DMS53 treated with DMSO at 0.1 percent for 48 hours (cell line): ENCODE data around the gene ELF1.
A peak's percentile ranks its signal among the peaks of the same experiment; 100 is the strongest.

ENCODE experiments used
- DNase-seq: peaks from one replicate; lab custom pipeline; 2025; ENCODE audit not compliant: unreplicated experiment; lab: John Stamatoyannopoulos, UW

Gene ELF1

GRCh38 chr13:41006978-41007743, 12.0 kb downstream of the ELF1 start:
- DNase-seq = no peak

DNA sequence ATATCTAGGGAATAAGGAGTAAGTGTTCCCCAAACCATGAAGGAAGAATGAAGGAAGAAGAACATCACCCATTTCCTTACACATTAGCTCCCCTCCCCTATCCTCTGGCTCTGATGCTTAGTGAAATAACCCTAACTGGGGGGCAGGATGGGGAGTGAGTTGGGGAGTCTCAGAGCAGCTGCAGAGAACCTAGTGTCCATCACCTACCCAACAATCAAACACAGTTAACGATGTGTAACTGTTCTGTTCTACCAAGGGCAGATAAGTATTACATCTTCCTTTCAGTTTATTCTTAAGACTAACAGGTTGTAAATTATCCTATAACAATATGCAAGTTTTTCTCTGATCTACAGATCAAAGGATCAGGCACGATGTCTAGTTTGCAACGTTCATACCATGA, 12.8 kb downstream of the ELF1 start:
- DNase-seq = no peak

GRCh38 chr13:41005704-41006103, 13.4 kb downstream of the ELF1 start:
- no peak for DNase-seq

- no peak for DNase-seq
Observed at GRCh38 chr13:41004875-41005693, 14.0 kb downstream of the ELF1 start.

DNA sequence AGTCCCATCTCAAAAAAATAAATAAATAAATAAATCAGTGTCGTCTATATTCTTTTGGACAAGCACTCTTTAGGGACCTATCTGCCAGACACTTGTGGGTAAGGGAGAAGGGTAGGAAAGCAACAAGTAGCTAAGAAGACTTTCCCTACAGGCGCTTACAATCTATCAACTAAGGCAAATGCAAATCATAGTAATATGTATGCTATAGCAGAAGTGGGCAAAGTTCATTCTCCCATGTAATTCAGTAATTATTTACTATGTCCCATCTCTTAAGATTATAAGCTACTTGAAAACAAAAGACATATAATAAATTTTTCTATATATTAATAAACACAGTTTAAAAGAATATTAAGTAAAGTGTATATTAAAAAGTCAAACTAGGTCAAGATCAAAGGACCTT, 16.5 kb downstream of the ELF1 start:
- no peak for DNase-seq

GRCh38 chr13:41001695-41002094, 17.4 kb downstream of the ELF1 start:
- no peak for DNase-seq

DNA sequence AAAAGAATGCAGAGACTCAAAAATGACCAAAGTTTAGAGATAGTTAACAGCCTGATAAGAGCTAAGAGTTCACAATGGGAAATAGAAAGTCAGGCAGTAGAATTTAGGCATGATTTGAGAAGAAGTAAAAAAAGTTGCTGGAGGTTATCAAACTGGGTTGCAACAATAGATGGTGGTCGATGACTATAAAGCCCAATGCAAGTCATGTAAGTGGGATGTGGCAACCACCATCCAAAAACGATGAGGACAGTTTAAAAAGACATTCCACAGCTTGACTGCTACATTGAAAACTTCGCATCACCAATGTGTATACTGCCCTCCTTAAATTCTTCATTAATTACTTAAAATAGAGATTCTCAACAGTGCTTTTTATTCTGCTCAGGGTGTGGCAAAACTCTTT, 19.7 kb downstream of the ELF1 start:
- DNase-seq = no peak

DNA sequence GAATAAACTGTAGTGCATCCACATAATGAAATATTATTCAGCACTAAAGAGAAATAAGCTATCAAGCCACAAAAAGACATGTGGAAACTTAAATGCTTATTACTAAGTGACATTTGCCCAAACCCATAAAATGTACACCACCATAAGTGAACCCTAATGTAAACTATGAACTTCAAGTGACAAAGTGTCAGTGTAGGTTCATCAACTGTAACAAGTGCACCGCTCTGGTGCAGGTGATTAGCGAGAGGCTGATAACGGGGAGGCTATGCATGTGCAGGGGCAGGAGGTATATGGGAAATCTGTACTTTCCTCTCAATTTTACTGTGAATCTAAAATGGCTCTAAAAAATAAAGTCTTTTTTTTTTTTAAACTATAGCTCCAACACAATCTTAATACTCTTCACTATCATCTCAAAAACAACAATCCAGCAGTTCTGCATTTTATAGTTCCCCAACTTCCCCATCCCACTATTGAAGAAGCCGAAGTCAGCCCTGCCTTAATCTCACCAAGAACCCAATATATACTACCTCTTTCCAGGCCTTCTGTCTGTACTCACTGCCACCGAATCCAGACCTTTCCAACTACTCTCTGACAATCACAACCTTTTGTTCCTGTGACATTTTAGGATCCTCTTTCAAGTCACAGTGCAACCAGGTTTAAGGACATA, 22.6 kb downstream of the ELF1 start:
- DNase-seq = no peak

DNA sequence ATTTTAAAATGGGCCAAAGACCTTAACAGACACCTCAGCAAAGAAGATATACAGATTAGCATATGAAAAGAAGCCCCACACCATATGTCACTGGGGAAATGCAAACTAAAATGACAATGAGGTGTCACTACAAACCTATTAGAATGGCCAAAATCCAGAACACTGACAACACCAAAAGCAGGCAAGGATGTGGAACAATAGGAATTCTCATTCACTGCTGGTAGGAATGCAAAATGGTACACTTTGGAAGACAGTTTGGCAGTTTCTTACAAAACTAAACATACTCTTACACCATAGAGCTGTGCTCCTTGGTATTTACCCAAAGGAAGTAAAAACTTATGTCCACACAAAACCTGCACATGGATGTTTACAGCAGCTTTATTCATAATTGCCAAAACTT, 23.1 kb downstream of the ELF1 start:
- DNase-seq = no peak

GRCh38 chr13:40994581-40995230, 24.4 kb downstream of the ELF1 start:
- DNase-seq = no peak

DNA sequence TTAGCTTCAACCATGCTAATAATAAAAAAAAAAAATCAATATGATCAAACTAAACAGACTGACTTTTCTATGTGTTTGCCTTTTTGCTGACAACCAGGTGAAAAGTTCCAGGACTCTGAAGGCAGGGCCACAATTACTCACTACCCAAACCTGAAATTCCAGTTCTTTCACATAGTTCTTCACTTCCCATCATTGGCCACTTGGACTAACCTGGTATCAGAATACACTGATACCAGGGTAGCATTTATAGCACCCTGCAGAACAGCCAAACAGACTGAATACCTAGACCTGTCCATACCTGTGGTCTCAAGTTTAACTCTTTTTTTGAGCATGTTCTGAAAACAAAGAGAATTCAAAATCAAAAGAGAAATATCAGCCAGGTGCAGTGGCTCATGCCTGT, 25.1 kb downstream of the ELF1 start:
- DNase-seq = peak; percentile 90

DNA sequence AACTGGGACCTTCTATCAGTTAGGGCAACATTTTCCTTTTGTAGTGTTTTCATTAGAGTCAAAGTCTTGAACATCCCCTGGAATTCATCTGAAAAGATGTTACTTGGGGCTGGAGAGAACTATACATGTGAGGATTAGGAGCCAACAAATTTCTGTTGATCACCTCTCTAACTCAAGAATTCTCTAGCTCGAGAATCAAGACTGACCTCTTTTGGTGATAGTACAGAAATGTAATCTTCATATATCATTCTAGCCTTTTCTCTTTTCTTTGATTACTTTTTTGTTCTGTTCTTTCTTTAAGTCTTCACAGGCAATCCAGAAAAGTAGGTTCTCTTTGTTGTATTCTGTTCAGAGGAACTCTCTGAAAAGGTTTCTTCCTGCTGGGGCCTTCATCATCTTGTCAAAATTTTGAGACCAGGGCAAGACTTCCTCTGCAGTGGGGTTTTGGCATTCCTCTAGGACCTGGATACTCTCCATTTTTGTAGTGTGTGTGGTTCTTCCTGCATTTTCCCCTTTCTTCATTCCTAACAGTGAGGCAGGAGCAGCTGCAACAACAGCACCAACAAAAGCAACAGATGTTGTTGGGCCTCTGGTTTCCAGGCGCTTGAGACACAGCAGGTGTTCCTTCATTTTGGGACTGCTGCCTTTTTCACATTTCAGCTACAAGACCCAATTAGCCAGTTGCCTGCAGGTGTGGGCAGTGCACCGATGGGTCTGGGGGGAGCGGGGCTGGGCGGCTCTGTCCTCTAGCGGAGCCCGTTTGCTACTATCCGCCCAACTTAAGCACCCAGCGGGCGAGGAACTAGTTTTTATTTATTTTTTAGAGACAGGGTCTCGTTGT, 26.2 kb downstream of the ELF1 start:
- peak; percentile 30 for DNase-seq

GRCh38 chr13:40987606-40988280, 31.4 kb downstream of the ELF1 start:
- no peak for DNase-seq

DNA sequence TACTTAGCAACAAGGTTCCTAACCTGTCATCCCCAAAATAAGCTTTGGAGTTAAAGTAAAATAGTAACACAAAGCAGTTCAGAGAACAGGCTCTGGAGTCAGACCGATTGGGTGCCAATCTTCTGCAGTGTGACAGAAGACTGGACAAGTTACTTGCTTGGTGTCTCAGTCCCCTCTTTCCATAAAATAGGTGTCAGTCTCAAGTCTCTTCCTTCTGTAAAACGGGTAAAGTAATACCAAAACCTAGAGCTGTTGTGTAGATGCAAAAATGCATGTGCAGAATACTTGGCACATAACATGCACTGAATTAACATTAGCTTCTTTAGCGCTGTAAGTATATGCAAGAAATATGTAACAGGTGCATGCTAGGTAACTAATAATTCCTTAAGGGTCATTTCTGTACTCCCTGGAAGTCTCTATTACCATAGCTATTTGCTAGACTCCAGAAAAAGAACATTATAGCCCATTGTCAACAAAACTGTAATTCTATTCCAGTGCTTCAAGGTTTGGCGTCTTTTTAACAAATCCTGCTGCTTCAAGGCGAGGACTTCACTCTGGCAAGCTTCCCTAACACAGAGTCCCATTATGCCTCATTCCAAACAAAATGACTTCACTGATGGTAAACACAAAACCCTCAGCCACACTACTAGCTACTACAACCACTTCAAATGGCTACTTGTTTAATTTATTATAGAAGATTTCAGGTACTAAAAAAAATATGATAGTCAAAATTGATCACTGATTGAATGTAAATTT, 32.8 kb downstream of the ELF1 start:
- peak; percentile 72 for DNase-seq

DNA sequence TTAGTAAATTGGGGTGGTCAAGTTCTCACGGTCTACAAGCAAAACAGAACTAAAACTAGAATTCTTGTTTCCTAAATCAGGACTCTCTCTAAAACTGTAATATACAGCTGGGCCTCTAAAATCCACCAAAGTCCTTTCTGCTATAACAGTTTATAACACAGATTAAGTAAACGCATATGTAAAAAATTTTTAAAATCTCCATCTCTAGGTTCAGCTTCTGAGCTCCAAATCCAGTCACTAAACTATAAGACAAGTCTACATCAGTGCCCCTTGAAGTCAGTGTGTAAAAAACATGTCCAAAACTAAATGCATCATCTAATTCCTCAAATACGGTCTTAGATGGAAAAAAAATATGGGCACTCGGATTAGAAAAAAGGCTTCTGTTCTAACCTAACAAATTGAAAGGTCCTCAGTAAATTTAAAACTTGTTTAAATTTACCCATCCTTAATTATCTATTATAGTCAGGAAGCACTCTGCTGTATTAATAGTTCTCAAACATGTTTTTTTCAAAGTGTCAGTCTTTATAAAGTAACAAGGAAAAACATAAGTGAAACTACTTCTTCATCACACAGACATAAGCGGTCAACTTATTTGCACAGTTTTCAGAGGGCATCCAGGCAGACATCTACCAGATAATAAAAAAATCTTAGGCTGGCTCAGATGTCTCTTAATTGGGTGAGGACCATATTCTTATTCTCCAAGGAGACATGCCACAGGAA, 33.6 kb downstream of the ELF1 start:
- no peak for DNase-seq

DNA sequence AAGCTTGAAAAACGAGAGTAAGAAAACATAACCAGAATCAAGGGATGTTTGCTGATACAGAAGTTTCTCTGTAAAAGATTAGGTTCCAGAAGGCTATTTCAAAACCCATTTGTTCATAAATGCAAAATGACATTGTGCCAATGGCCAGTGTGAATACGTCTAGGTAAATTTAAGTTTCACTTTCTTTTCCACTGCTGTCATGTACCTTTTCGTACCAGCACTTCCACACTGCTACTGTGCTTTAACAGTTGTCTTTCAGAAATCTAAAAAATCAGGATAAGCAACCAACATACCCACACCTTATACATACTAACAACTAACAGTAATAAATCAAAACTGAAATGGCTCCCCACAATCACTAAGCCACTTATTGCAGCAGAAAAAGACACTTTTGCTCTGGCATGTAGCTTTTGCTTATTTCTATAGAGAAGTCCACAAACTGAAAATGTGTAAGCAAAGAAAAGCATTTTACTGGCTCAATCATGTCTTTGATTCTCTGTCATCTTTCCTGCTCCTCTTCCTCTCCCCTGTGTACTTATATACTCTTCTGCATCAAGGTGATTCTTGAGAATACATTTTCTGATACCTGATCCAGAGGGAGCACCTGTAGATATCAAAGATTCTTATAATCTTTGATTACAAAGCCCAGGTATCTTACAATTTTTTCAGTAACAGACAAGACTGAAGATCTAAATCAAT, 34.3 kb downstream of the ELF1 start:
- DNase-seq = no peak

DNA sequence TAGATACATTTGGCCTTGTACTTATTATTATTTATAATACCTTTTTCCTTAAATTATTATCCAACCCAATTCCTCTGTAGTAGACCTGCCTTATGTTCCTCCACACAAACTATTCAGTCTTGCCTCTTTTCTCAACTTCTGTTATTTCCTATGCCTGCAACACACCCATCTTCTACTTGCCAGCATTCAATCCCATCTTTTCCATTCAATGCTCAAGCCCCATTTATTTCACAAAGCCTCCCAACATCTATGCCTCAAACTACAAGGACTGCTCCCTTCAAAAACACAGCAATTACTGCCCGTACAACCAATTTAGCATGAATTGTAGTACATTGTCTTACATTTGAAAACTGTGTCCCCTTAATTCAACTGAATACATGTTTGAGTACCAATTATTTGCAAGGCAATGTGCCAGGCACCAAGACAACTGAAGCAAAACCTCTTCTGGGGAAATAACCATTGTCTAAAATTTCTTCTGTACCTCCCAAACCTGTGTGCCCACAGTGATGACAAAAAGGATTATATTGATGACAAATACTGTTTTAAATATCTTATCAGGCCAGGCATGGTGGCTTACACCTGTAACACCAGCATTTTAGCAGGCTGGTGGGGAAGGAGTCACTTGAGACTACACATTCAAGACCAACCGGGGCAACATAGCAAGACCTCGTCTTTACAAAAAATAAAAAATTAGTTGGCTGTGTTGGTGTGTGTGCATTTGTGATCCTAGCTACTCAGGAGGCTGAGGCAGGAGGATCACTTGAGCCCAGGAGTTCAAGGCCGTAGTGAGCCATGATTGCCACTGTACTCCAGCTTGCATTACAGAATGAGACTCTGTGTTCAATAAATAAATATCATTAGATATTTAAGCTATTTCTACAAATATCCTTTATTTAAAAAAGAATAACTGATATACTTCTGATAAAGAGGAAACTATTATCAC, 35.1 kb downstream of the ELF1 start:
- DNase-seq = no peak
